GM12878 (cell line): Measurements from ENCODE around the gene IRAK2.
"Not testable (repeated sequence)": the region's sequence is repeated elsewhere in the genome, so short reads cannot be mapped to it uniquely, and the experiment has no call there.

Experiments used
- BACH1 ChIP-seq: fragments of 450-650 bp; IDR thresholded peaks from 2 replicates; pipeline ENCODE4 v1.6.1; 2017; ENCODE audit warnings: mild to moderate bottlenecking, borderline replicate concordance
- CBX3 ChIP-seq: fragments of 200-600 bp; sonication (generic); IDR thresholded peaks from 2 replicates; pipeline ENCODE4 v1.6.1; 2016; ENCODE audit warnings: low read depth, borderline replicate concordance
- CHD1 ChIP-seq: IDR thresholded peaks from 2 replicates; pipeline ENCODE4 v1.6.1; 2012; ENCODE audit warnings: low read depth, low read length, improper control_type of control experiment
- CHD2 ChIP-seq: IDR thresholded peaks from 2 replicates; pipeline ENCODE4 v1.6.1; 2011; ENCODE audit warnings: low read depth, low read length, improper control_type of control experiment, borderline replicate concordance
- CTCF ChIP-seq, 3 experiments: IDR thresholded peaks in 2 of 3; conservative IDR thresholded peaks in 1 of 3; 2 replicates each; pipeline ENCODE4 v1.5.1; 2011; ENCODE audit warnings: low read depth in 3 of 3, low read length in 3 of 3, mild to moderate bottlenecking in 3 of 3, control low read depth in 2 of 3, moderate library complexity in 2 of 3, inconsistent platforms in 1 of 3, mixed read lengths in 1 of 3; ENCODE audit not compliant: control insufficient read depth in 2 of 3, insufficient read depth in 1 of 3; ENCODE audit errors: extremely low read depth in 1 of 3
- EGR1 ChIP-seq, 2 experiments: IDR thresholded peaks; 1 replicate in 1 of 2; 2 replicates in 1 of 2; pipeline ENCODE4 v1.6.1; 2011 to 2012; ENCODE audit warnings: low read depth in 2 of 2, low read length in 2 of 2, borderline replicate concordance in 1 of 2, mild to moderate bottlenecking in 1 of 2, moderate library complexity in 1 of 2
- MAX ChIP-seq: IDR thresholded peaks from 2 replicates; pipeline ENCODE4 v1.6.1; 2012; ENCODE audit warnings: low read depth, low read length, improper control_type of control experiment
- SMC3 ChIP-seq: IDR thresholded peaks from 2 replicates; pipeline ENCODE4 v1.6.1; 2011; ENCODE audit warnings: low read length, improper control_type of control experiment, borderline replicate concordance
- TCF12 ChIP-seq: IDR thresholded peaks from 2 replicates; pipeline ENCODE4 v1.6.1; 2011; ENCODE audit warnings: low read depth, mild to moderate bottlenecking, low read length

- not testable (repeated sequence) for TF ChIP-seq CTCF (IDR thresholded peaks at IDR 0.05 in 2 of 3, conservative IDR thresholded peaks at IDR 0.05 in 1 of 3; ENCODE audit: control insufficient read depth in 2 of 3, extremely low read depth in 1 of 3, insufficient read depth in 1 of 3, low read depth in 3 of 3, low read length in 3 of 3); EGR1 (IDR thresholded peaks at IDR 0.05; ENCODE audit: borderline replicate concordance in 1 of 2, low read depth in 2 of 2, low read length in 2 of 2); BACH1; SMC3; CHD1; MAX; TCF12; CHD2; CBX3
These were observed 6.2 kb upstream of the IRAK2 start for GRCh38 chr3:10158555-10158954.
